HG02678 (cell line): ENCODE data around the gene AOC3.
"Not testable (repeated sequence)": the region's sequence is repeated elsewhere in the genome, so short reads cannot be mapped to it uniquely, and the experiment has no call there.

ENCODE experiments used
- ATAC-seq: cut with Tn5 transposase; IDR thresholded peaks from one replicate; pipeline ENCODE4 v1.9.1; 2021; ENCODE audit warnings: mild to moderate bottlenecking, moderate library complexity; ENCODE audit not compliant: unreplicated experiment

The AOC3 gene

GRCh38 chr17:42866216-42866615 is 15.2 kb downstream of the AOC3 start:
- ATAC-seq: no peak

DNA sequence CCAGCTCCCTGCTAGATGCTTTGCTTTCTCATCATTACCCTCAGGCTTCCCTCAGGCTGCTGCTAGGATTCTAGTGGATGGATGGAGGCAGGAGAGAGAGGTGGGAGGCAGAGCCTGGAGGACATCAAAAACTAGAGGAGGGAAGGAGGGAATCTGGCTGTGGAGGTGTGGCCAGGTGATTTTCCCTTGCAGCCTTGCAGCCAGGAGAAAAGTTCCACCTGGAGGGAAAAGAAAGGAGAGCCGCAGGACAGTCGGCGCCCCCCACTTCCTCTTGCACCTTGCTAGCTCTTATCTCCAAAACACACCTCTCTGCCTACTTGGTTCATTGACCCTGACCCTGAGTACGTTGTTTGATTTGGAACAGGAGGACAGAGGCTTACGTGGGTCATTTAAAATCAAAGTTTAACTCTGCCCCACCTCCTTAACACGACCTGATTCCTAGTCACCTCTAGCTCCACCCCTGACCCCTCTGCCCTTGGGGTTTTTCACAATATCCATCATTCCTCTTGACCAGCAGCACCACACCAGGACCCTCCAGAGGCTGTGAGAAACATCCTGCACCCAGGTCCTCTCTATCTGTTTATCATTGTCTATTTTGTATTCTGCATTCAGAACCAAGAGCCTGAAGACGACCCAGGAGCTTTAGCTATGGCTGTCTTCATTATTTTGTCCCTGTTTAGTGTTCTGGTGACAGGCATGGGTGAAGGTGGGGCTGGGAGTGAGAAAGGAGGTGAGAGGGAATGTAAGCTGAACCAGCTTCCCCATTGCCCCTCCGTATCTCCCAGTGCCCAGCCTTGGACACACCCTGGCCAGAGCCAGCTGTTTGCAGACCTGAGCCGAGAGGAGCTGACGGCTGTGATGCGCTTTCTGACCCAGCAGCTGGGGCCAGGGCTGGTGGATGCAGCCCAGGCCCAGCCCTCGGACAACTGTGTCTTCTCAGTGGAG is 15.9 kb downstream of the AOC3 start:
- ATAC-seq: no peak

- ATAC-seq: not testable (repeated sequence)
Measured at GRCh38 chr17:42867694-42868261, 16.8 kb downstream of the AOC3 start.

DNA sequence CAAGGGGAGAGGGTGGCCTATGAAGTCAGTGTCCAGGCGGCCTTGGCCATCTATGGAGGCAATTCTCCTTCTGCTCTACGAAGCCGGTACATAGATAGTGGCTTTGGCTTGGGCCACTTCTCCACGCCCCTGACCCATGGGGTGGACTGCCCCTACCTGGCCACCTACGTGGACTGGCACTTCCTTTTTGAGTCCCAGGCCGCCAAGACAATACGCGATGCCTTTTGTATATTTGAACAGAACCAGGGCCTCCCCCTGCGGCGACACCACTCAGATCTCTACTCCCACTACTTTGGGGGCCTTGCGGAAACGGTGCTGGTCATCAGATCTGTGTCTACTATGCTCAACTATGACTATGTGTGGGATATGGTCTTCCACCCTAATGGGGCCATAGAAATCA is 17.3 kb downstream of the AOC3 start:
- ATAC-seq: no peak

- no peak for ATAC-seq
Measured at GRCh38 chr17:42871647-42872046, 20.6 kb downstream of the AOC3 start.

- no peak for ATAC-seq
Measured at GRCh38 chr17:42872251-42872965, 21.4 kb downstream of the AOC3 start.

DNA sequence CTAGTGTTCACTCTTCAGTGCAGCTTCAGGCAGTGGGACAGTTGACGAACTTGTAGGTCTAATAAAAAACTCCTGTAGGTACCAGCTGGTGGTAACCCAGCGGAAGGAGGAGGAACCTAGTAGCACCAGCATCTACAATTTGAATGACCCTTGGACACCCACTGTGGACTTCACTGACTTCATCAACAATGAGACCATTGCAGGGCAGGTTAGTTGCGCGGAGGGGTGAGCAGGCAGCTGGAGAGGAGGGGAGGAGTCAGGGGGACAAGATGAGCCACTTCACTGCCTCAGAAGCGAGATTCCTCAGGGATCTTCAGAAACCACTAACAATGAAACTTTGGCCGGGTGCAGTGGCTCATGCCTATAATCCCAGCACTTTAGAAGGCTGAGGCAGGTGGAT is 22.3 kb downstream of the AOC3 start:
- no peak for ATAC-seq

DNA sequence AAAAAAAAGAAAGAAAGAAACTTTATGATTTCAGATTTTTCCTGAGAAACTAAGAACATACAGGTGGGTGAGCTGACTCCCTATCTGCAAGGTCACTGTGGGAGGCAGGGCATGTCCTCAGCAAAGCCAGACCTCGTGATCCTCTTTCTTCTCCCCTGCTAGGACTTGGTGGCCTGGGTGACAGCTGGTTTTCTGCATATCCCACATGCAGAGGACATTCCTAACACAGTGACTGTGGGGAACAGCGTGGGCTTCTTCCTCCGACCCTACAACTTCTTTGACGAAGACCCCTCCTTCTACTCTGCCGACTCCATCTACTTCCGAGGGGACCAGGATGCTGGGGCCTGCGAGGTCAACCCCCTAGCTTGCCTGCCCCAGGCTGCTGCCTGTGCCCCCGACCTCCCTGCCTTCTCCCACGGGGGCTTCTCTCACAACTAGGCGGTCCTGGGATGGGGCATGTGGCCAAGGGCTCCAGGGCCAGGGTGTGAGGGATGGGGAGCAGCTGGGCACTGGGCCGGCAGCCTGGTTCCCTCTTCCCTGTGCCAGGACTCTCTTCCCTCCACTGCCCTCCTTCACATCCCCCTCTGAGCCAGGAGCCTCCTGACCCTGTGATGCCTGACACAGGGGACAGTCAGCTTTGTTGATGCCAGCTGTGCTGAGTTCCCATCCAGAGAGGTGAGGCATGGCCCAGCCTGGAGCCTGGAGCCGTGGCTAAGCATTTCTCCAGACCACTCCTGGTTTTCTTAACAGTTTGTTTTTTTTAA is 23.1 kb downstream of the AOC3 start:
- not testable (repeated sequence) for ATAC-seq

DNA sequence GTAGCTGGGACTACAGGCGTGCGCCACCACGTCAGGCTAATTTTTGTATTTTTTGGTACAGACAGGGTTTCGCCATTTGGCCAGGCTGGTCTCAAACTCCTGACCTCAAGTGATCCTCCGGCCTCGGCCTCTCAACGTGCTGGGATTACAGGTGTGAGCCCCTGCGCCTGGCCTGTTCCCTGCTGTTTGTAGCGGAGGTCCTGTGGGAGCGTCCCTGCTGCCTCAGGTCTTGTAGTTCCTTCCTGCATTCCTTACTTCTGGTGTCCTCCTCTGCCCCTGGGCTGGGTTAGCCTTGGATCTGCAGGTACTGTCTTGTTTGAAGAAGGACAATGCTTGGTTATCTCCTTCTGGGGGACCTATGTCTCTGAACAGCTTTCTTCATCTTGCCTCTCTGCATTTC is 26.0 kb downstream of the AOC3 start:
- ATAC-seq: no peak

DNA sequence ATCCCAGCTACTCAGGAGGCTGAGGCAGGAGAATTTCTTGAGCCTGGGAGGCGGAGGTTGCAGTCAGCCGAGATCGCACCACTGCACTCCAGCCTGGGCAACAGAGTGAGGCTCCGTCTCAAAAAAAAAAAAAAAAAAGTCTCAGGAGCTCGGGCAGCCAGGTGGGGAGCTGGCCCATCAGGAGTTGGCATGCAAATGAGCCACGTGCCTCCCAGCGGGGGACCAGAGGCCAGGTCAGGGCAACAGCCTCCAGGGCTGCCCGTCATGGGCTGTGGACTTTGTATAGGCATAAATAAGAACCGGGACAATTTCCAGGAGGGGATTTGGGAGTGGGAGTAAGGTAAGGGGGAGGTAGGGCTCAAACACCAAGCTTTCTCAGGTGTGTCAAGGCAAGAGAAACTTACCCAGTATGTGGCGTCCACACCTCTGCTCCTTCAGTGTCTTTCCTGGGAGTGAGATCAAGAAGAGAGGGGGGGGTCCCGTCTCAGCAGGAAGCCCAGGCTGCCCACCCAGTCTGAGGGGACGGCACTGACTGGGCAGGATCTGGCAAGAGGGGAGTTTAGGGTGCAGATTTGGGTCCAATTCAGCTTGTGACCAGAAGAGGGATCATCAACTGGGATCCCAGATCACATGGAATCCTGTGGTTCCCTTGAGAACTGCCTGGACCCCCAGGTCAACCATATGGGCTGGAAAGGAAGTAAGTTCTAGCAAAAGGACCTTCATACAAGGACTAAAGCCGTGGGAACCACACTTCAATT is 27.3 kb downstream of the AOC3 start:
- no peak for ATAC-seq

DNA sequence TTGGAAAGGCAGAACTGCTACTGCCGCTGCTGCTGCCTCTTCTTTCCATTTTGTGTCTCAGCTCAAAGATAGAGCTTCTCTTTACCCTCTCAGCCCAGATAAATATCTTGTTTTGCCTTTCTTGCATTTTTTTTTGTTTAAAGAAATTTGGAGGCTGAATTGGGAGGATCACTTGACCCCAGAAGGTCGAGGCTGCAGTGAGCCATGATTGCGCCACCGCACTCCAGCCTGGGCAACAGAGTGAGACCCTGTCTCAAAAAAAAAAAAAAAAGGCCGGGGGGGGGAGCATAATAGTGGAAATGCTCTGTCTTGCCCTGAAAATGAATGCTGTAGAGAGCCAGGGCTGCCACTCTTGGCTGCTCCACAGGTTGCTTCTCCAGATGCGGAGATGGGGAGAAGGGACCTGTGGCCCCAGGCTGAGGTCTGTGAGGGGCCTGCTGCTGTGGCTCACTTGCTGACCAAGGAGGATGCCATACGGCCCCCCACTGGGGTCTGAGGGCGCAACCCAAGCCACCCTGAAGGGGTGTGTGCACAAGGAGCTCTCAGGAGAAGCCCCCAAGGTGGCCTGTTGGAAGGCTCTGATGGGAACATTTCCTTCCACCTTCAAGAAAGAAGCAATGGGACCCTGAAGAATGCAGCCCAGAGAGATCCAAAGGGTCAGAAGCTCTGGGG is 28.1 kb downstream of the AOC3 start:
- no peak for ATAC-seq

DNA sequence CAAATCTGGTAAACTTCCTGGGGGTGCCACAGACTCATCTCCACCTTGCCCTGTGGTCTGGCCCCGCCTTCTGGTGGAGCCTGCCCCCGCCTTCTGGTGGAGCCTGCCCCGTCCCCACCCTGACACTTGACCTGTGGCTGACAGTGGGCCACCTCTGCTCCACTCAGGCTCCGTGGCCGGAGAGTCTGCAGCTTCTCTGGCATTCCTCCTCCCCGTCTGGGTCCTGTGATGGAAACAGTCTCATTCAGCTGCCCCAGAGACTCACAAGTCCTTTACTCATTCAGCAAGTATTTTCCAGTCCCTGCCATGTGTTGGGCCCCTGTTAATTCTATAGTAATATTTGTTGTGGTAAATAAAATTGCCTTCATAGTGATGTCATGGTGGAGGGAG is 28.6 kb downstream of the AOC3 start:
- ATAC-seq: no peak

DNA sequence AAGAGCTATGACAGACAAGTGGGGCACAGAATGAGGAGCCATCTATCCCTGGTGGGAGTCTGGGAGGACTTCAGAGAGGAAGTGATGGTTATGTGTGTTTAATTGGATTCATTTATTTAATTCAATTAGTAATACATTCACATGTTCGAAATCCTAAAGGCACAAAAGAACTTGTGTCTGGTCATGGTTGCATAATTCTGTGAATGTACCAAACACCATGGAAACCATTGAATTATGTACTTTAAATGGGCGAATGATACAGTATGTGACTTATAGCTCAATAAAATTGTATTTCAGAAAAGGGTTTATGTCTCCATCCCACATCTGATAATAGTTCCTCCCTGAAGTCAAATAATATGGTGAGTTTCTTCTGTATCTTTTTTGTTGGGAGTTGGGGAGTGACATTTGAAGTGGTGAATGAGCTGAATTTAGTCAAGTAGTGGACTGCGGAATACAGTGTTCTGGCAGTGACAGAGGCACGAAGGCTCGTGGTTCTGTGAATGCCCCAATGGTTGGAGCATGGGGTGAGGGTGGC is 29.8 kb downstream of the AOC3 start:
- ATAC-seq: no peak

DNA sequence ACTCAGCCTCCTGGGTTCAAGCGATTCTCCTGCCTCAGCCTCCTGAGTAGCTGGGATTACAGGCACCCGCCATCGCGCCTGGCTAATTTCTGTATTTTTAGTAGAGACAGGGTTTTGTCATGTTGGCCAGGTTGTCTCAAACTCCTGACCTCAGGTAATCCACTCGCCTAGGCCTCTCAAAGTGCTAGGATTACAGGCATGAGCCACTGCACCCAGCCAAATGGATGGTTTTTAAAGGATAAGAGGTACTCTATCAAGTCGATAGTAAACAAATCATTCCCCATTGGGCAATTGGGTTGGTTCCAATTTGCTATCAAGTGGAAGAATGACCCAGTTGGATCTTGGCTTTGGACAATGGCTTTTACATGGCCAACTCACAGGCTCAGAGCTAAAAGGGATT is 30.7 kb downstream of the AOC3 start:
- not testable (repeated sequence) for ATAC-seq

DNA sequence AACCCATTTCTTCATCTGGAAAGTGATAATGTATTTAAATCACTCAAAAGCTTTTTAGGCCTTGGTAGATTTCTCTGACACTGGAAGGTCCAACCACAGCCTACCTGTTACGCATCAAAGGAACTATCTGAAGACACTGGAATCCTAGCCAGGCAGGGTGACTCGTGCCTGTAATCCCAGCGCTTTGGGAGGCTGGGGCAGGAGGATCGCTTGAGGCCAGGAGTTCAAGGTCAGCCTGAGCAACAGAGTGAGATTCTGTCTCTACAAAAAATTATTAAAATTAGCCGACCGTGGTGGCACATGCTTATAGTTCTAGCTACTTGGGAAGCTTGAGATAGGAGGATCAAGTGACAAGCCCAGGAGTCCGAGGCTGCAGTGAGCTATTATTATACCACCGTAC is 31.2 kb downstream of the AOC3 start:
- ATAC-seq: no peak

DNA sequence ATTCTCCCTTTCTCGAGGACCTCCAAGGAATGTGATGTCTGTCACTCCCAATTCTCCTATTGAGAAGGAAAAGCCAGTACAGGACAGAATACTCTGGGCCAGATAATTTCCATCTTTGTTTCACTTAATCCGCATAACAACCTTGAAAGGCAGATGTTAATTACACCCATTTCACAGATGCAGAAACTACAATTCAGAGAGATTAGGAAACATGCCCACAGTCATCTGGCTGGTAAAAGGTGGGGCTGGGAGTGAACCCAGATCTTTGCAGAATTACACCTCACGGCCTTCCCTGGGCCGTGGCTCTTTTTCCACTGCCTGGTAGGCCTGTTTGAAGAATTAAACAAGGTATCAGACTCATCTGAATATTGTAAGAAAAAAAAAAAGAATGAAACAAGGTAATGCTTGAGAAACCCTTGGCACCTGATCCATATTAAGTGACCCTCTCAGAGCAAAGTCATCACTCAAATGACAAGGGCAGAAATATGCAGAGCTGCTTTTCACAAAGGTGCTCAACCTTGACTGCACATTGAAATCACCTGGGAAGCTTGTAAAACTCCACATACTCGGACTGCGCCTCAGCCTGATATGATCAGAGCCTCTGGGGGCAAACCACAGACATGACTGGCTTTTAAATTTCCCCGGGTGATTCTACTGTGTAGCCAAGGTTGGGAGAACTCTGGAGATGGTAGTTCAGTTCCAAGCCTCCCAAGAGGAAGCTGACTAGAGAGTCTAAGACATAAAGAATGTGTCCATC is 33.0 kb downstream of the AOC3 start:
- no peak for ATAC-seq

DNA sequence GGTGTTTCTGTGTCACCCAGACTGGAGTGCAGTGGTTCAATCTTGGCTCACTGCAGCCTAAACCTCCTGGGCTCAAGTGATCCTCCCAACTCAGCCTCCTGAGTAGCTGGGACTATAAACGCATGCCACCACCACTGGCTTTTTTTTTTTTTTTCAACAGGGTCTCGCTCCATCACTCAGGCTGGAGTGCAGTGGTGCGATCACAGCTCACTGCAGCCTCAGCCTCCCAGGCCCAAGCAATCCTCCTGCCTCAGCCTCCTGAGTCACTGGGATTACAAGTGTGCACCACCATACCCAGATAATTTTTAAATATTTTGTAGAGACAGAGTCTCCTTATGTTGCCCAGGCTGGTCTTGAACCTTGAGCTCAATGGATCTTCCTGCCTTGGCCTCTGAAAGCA is 34.8 kb downstream of the AOC3 start:
- ATAC-seq: not testable (repeated sequence)

DNA sequence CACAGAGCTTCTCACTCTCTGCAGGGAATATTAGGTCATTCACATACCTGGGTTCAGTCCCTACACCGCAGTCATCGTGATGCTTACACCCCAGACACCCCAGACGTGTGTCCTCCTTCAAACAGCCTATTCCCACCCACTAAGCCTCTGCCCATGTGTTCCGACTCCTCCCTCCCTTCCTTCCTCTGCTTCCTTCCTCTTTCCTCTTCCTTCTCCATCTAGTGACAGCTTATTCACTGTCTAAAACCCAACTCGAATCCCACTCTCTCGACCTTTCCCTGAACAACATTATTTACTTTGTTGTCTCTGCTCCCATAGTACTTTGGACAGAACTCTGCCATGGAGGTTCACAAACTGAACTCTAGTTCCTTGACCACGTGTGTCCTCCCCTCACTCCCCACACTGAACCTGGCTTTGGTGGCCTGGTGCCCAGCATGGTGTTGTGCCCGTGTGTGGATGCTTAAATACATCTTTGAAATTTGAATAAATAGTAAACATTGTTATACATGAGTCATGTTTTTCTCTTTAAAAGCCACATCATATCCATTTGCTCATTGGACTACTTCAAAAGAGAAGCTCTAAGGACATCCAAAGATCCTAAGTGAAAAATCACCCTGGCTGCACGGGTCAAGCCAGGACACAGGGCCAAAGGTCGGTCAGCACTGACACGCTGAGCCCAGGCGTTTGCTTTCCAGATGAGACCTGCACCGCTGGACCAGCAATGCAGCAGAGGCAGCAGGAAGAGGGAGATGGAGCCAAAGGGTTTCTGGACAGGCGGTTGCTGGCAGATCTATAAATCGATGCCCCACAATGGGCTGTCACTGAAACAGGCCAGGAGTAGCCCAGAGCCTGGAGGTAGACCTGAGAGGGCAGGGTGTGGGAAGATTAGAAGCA is 35.5 kb downstream of the AOC3 start:
- ATAC-seq: no peak
